ENCODE measurements around the gene NRL. TPM values are rescaled to one million over a fixed set of nuclear protein-coding genes. Genes with fewer than 3 reads are reported as not detected.

The NRL gene
- total and polyA plus RNA-seq, 10 of the 15 experiments (the other 5 are each of a cell fraction or from before 2014, with no cell fraction given) = 0.11 to 4.4 (median 2.2) TPM

DNA sequence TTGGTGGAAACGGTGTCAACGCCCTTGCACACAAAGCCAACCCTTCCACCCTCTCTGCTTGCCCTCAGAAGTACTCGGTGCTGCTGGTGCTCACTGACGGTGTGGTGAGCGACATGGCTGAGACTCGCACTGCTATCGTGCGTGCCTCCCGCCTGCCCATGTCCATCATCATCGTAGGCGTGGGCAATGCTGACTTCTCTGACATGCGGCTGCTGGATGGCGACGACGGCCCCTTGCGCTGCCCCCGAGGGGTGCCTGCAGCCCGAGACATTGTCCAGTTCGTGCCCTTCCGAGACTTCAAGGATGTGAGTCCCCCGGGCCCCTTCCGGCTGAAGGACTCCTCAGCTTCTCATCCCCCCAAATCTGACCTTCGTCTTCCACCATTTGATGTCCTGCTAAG, 37.7 kb downstream of the NRL start:
- POLR2A ChIA-PET = interaction anchor here (0.7 kb wide), 1 partner anchor 20 kb away, joined by 3 read pairs; no protein-coding TSS in a partner anchor
- intact Hi-C loops (cut with micrococcal nuclease; ENCODE audit: unreplicated experiment) = no loop called here
- FAIRE-seq = no peak
- TF ChIP-seq FOS (IDR thresholded peaks at IDR 0.05; ENCODE audit: borderline replicate concordance, extremely low read depth, insufficient read length) (no peak), SREBF2 (IDR thresholded peaks at IDR 0.05; ENCODE audit: low read length) (no peak), YBX1 (IDR thresholded peaks at IDR 0.05) (no peak), NFYA (IDR thresholded peaks at IDR 0.05; ENCODE audit: borderline replicate concordance, low read depth, low read length) (no peak), FOXK2 (IDR thresholded peaks at IDR 0.05) (no peak), MEF2A (IDR thresholded peaks at IDR 0.05; ENCODE audit: insufficient read depth, low read depth, low read length) (no peak), SRF (IDR thresholded peaks at IDR 0.05; ENCODE audit: low read depth in 2 of 2, low read length in 2 of 2) (no peak), ZNF217 (IDR thresholded peaks at IDR 0.05) (no peak), TCF3 (IDR thresholded peaks at IDR 0.05; ENCODE audit: borderline replicate concordance, insufficient read depth, low read depth, low read length) (no peak), CHD1 (IDR thresholded peaks at IDR 0.05; ENCODE audit: low read depth, low read length) (no peak), EP300 (IDR thresholded peaks at IDR 0.05; ENCODE audit: borderline replicate concordance in 1 of 2, control insufficient read depth in 1 of 2, low read depth in 2 of 2, low read length in 2 of 2) (no peak), SPI1 (IDR thresholded peaks at IDR 0.05; ENCODE audit: borderline replicate concordance, insufficient read depth, low read depth, low read length) (no peak), TARDBP (IDR thresholded peaks at IDR 0.05; ENCODE audit: borderline replicate concordance) (no peak), MYC (IDR thresholded peaks at IDR 0.05; ENCODE audit: insufficient read depth, insufficient read length, insufficient replicate concordance, low read length, severe bottlenecking) (no peak)
- TF ChIP-seq, protein P1, sequence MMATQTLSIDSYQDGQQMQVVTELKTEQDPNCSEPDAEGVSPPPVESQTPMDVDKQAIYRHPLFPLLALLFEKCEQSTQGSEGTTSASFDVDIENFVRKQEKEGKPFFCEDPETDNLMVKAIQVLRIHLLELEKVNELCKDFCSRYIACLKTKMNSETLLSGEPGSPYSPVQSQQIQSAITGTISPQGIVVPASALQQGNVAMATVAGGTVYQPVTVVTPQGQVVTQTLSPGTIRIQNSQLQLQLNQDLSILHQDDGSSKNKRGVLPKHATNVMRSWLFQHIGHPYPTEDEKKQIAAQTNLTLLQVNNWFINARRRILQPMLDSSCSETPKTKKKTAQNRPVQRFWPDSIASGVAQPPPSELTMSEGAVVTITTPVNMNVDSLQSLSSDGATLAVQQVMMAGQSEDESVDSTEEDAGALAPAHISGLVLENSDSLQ (IDR thresholded peaks at IDR 0.05) = no peak
- TF ChIP-seq, protein P2, sequence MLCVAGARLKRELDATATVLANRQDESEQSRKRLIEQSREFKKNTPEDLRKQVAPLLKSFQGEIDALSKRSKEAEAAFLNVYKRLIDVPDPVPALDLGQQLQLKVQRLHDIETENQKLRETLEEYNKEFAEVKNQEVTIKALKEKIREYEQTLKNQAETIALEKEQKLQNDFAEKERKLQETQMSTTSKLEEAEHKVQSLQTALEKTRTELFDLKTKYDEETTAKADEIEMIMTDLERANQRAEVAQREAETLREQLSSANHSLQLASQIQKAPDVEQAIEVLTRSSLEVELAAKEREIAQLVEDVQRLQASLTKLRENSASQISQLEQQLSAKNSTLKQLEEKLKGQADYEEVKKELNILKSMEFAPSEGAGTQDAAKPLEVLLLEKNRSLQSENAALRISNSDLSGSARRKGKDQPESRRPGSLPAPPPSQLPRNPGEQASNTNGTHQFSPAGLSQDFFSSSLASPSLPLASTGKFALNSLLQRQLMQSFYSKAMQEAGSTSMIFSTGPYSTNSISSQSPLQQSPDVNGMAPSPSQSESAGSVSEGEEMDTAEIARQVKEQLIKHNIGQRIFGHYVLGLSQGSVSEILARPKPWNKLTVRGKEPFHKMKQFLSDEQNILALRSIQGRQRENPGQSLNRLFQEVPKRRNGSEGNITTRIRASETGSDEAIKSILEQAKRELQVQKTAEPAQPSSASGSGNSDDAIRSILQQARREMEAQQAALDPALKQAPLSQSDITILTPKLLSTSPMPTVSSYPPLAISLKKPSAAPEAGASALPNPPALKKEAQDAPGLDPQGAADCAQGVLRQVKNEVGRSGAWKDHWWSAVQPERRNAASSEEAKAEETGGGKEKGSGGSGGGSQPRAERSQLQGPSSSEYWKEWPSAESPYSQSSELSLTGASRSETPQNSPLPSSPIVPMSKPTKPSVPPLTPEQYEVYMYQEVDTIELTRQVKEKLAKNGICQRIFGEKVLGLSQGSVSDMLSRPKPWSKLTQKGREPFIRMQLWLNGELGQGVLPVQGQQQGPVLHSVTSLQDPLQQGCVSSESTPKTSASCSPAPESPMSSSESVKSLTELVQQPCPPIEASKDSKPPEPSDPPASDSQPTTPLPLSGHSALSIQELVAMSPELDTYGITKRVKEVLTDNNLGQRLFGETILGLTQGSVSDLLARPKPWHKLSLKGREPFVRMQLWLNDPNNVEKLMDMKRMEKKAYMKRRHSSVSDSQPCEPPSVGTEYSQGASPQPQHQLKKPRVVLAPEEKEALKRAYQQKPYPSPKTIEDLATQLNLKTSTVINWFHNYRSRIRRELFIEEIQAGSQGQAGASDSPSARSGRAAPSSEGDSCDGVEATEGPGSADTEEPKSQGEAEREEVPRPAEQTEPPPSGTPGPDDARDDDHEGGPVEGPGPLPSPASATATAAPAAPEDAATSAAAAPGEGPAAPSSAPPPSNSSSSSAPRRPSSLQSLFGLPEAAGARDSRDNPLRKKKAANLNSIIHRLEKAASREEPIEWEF (IDR thresholded peaks at IDR 0.05; ENCODE audit: insufficient replicate concordance, low read depth, low read length) = no peak
- TF ChIP-seq, protein P3, sequence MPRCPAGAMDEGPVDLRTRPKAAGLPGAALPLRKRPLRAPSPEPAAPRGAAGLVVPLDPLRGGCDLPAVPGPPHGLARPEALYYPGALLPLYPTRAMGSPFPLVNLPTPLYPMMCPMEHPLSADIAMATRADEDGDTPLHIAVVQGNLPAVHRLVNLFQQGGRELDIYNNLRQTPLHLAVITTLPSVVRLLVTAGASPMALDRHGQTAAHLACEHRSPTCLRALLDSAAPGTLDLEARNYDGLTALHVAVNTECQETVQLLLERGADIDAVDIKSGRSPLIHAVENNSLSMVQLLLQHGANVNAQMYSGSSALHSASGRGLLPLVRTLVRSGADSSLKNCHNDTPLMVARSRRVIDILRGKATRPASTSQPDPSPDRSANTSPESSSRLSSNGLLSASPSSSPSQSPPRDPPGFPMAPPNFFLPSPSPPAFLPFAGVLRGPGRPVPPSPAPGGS (IDR thresholded peaks at IDR 0.05; ENCODE audit: borderline replicate concordance, insufficient read depth, low read depth, low read length, poor library complexity, severe bottlenecking) = no peak

More for the DNA sequence above, 37.7 kb downstream of the NRL start:
- no peak for ATAC-seq
- H3K9me3 ChIP-seq (replicated peaks; ENCODE audit: control insufficient read depth, insufficient read depth, low read length) = no peaks in the 10 kb centered on the region
- H3K79me2 ChIP-seq (ENCODE audit: control insufficient read depth, insufficient read depth, low read length) = no peaks in the 10 kb centered on the region
- H2AFZ ChIP-seq (ENCODE audit: control insufficient read depth, low read depth, low read length) = no peak overlapping the region
- in situ Hi-C loops (cut with MboI) = no loop called here
- BruUV-seq (replicated peaks) = no TSS peak
- H3K36me3 ChIP-seq (ENCODE audit: control insufficient read depth in 2 of 2, insufficient read depth in 2 of 2, low read length in 1 of 2) = no peaks in the 10 kb centered on the region
- CTCF ChIA-PET = interaction anchor here (0.7 to 6.1 kb wide), 2 partner anchors 13 to 516 kb away, joined by 3 to 33 read pairs; no protein-coding TSS in a partner anchor
- peaks cover 28% of the 10 kb centered on the region for H3K4me1 ChIP-seq (ENCODE audit: control insufficient read depth, insufficient read depth, low read length)
- no peaks in the 10 kb centered on the region for H4K20me1 ChIP-seq (ENCODE audit: control insufficient read depth, insufficient read depth)
- no peak overlapping the region for H3K4me3 ChIP-seq
- SMC1A ChIA-PET (ENCODE audit: uncharacterized antibody, unreplicated experiment) = interaction anchor here (1.3 kb wide), 1 partner anchor 19 kb away, joined by 3 read pairs; no protein-coding TSS in a partner anchor
- RAD21 ChIA-PET (ENCODE audit: unreplicated experiment) = no interaction called here
- no peaks in the 10 kb centered on the region for H3K27me3 ChIP-seq (replicated peaks in 1 of 2; ENCODE audit: control insufficient read depth in 2 of 2, insufficient read depth in 2 of 2, low read length in 1 of 2)
- no peak overlapping the region for H3K4me2 ChIP-seq (ENCODE audit: control insufficient read depth, insufficient read depth)
- WGBS (ENCODE audit: insufficient coverage, insufficient replicate concordance, low lambda C conversion rate, missing lambda C conversion rate) = 82% methylated on average over 23 of the region's 23 CpGs
- DNase-seq (ENCODE audit: low read depth, low spot score) = no peak
- no peak overlapping the region for H3K27ac ChIP-seq (ENCODE audit: control insufficient read depth, insufficient read depth)
- H3K9ac ChIP-seq (ENCODE audit: control insufficient read depth, insufficient read depth, low read length) = no peak overlapping the region

All from GM12878 (cell line).